CD14-positive monocyte (primary cell): ENCODE data around the gene PPIE. TPM values are rescaled to one million over a fixed set of nuclear protein-coding genes. Genes with fewer than 3 reads are reported as not detected.

ENCODE experiments used
- DNase-seq, 3 donors: peaks; one replicate each; pipeline ENCODE4 v3.0.0-alpha.2; 2011 to 2022
- H2AFZ ChIP-seq: 2 replicates; pipeline ENCODE4 v1.6.0; 2012; ENCODE audit warnings: mild to moderate bottlenecking, low read depth, low read length, inconsistent platforms; ENCODE audit not compliant: insufficient read depth, poor library complexity, severe bottlenecking
- H3K27ac ChIP-seq, 2 donors: 1 replicate in 1 of 2; 2 replicates in 1 of 2; pipeline ENCODE4 v1.5.1; 2012 to 2013; ENCODE audit warnings: low read length in 2 of 2, control low read depth in 1 of 2, inconsistent platforms in 1 of 2, low read depth in 1 of 2, mild to moderate bottlenecking in 1 of 2
- H3K27me3 ChIP-seq, 2 donors: one replicate each; pipeline versions ENCODE4 v1.6.0 to v1.6.1; 2011 to 2013; ENCODE audit warnings: low read length in 2 of 2; ENCODE audit not compliant: control insufficient read depth in 2 of 2, insufficient read depth in 2 of 2
- H3K36me3 ChIP-seq, 2 donors: replicated peaks in 1 of 2; 1 replicate in 1 of 2; 2 replicates in 1 of 2; pipeline versions ENCODE4 v1.5.1 to v1.6.1; 2012 to 2013; ENCODE audit warnings: low read length in 2 of 2, control low read depth in 1 of 2, inconsistent platforms in 1 of 2, mild to moderate bottlenecking in 1 of 2; ENCODE audit not compliant: insufficient read depth in 2 of 2, control insufficient read depth in 1 of 2
- H3K4me1 ChIP-seq, 2 donors: 1 replicate in 1 of 2; 2 replicates in 1 of 2; pipeline versions ENCODE4 v1.5.1 to v1.6.1; 2012 to 2013; ENCODE audit warnings: low read length in 2 of 2, control low read depth in 1 of 2, inconsistent platforms in 1 of 2, mild to moderate bottlenecking in 1 of 2, moderate library complexity in 1 of 2; ENCODE audit not compliant: insufficient read depth in 2 of 2, control insufficient read depth in 1 of 2
- H3K4me2 ChIP-seq: replicated peaks from 2 replicates; pipeline ENCODE3; 2012; ENCODE audit warnings: low read length, moderate library complexity, mild to moderate bottlenecking; ENCODE audit not compliant: poor library complexity, severe bottlenecking; ENCODE audit errors: extremely low read depth
- H3K4me3 ChIP-seq, 3 experiments: fragments of 200-600 bp in 1 of 3; sonication (generic) in 1 of 3; replicated peaks in 1 of 3; 1 replicate in 2 of 3; 2 replicates in 1 of 3; pipeline ENCODE4 v1.5.1; 2011 to 2013; ENCODE audit warnings: low read length in 3 of 3, mild to moderate bottlenecking in 3 of 3, control low read depth in 2 of 3, low read depth in 2 of 3, inconsistent platforms in 1 of 3, moderate library complexity in 1 of 3
- H3K79me2 ChIP-seq: 2 replicates; pipeline ENCODE4 v1.6.0; 2012; ENCODE audit warnings: mild to moderate bottlenecking, control low read depth, inconsistent platforms, low read length, moderate library complexity; ENCODE audit not compliant: insufficient read depth
- H3K9ac ChIP-seq: 2 replicates; pipeline ENCODE4 v1.6.0; 2017; ENCODE audit warnings: low read length, mild to moderate bottlenecking; ENCODE audit not compliant: insufficient read depth, poor library complexity, severe bottlenecking
- H3K9me3 ChIP-seq, 2 donors: replicated peaks in 1 of 2; 1 replicate in 1 of 2; 2 replicates in 1 of 2; pipeline versions ENCODE4 v1.5.1 to v1.6.1; 2012 to 2013; ENCODE audit warnings: low read length in 2 of 2, control low read depth in 1 of 2; ENCODE audit not compliant: control insufficient read depth in 1 of 2, insufficient read depth in 1 of 2
- H4K20me1 ChIP-seq: 2 replicates; pipeline ENCODE4 v1.6.0; 2012; ENCODE audit warnings: mild to moderate bottlenecking, low read length, control low read depth, moderate library complexity; ENCODE audit not compliant: insufficient read depth
- H3K27ac Mint-ChIP-seq, 7 donors: one replicate each; pipeline ENCODE4 v1.8.0; 2020; ENCODE audit warnings: mild to moderate bottlenecking in 7 of 7, mixed read lengths in 7 of 7, moderate library complexity in 6 of 7, inconsistent platforms in 2 of 7
- H3K27me3 Mint-ChIP-seq, 3 donors: one replicate each; pipeline ENCODE4 v1.8.0; 2021 to 2022; ENCODE audit warnings: low read depth in 3 of 3, mild to moderate bottlenecking in 3 of 3, mixed read lengths in 3 of 3, moderate library complexity in 3 of 3, inconsistent platforms in 1 of 3
- H3K36me3 Mint-ChIP-seq, 2 donors: one replicate each; pipeline ENCODE4 v1.8.0; 2020; ENCODE audit warnings: mixed read lengths in 2 of 2, inconsistent platforms in 1 of 2, mild to moderate bottlenecking in 1 of 2
- H3K4me1 Mint-ChIP-seq: one replicate; pipeline ENCODE4 v1.8.0; 2020; ENCODE audit warnings: mild to moderate bottlenecking, mixed read lengths
- H3K4me3 Mint-ChIP-seq, 2 donors: one replicate each; pipeline ENCODE4 v1.8.0; 2020; ENCODE audit warnings: mild to moderate bottlenecking in 2 of 2, mixed read lengths in 2 of 2, moderate library complexity in 1 of 2
- H3K9me3 Mint-ChIP-seq, 7 donors: one replicate each; pipeline ENCODE4 v1.8.0; 2020 to 2022; ENCODE audit warnings: mixed read lengths in 7 of 7, mild to moderate bottlenecking in 6 of 7, moderate library complexity in 6 of 7, inconsistent platforms in 2 of 7
- WGBS: methylation state at CpG from one replicate; pipeline ENCODE4 v1.1.5; 2013; ENCODE audit warnings: missing lambda C conversion rate; ENCODE audit not compliant: insufficient coverage; 5-methylcytosine and 5-hydroxymethylcytosine counted together
- intact Hi-C, 2 donors: fragments of 100-400 bp; cut with micrococcal nuclease; formaldehyde crosslinking; loops; one replicate each; pipeline versions ENCODE4 v1.15.0 to v1.15.1; 2023
- polyA plus RNA-seq, 3 donors: library from polyadenylated mRNA; depleted of rRNA in 1 of 3; unstranded in 2 of 3; stranded (reverse) in 1 of 3; fragments of 300-500 nt in 2 of 3; fragments of >200 nt in 1 of 3; fragmentation: Illumina TruSeq in 2 of 3; gene quantifications; 1 replicate in 2 of 3; 2 replicates in 1 of 3; pipeline ENCODE4 v1.2.3, GENCODE V29; 2012 to 2021
- TF ChIP-seq, protein P1 (sequence below): fragments of 200-600 bp; IDR thresholded peaks from one replicate; pipeline ENCODE4 v1.8.0; 2022; ENCODE audit warnings: antibody characterized with exemption, mild to moderate bottlenecking

PPIE gene
- polyA plus RNA-seq, 3 donors = 48.8 to 55.9 (median 48.9) TPM

DNA sequence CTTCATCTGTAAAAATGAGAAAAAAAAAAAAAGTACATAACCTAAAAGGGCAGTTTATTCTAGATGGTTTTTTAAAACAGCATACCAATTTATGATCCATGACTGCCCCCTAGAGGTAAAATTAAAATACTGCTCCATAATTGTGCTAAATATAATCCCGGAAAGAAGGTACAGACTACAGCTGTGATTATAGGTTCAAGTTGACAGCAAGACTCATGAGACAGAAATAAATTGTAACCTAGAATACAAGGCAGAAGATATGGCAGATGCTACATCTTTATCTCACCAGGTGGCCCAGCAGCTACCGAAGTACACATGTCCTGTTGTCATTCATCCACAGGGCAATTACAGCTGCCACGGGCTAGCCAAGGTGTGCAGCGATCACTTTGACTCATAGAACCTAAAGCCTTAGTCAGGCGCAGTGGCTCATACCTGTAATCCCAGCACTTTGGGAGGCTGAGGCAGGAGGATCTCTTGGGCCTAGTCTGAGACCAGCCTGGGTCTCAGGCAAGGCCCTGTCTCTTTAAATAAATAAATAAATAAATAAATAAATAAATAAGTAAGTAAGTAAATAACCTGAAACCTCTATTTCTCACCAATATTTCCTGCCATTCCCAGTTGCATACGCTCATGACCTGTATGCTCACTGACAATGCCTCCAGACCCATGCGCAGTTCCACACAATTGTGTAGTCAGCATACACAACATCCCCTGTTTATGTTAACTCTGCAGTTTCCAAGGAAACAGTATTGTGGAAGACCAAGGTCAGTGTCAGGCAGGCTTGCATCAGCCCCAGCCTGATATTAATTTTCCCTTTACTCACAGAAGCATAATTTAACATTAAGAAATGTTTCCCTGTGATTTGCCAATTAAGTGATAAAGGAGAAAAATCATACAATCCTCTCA, 18.3 kb upstream of the PPIE start:
- H2AFZ ChIP-seq = no peak overlapping the region

DNA sequence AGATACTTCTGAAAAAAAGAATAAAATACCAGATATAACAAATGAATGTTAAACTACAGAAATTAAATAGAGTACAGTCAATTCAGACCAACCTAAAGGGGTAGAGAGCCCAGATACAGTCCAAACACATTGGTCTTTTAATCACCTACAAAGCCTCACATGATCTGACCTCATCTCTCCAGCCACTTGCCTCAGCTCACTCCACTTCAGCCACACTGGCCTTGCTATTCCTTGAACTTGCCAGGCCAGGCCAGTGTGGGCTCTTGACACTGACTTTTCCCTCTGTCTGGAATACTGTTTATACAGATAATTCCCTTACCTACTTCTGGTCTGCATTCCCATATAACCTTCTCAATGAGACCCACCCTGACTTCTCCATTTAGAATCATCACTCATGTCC, 17.0 kb upstream of the PPIE start:
- H2AFZ ChIP-seq = no peak overlapping the region
- H3K9me3 ChIP-seq = no peaks in the 10 kb centered on the region
- no peaks in the 10 kb centered on the region for H3K36me3 ChIP-seq
- Mint-ChIP-seq H3K36me3 (no peaks in the 10 kb centered on the region), H3K27ac (no peak overlapping the region), H3K4me3 (peak overlapping the region in 1 of 2 donors; percentile 40), H3K9me3 (peaks cover 0 to 2% (median 0%) of the 10 kb centered on the region in 7 donors), H3K4me1 (no peaks in the 10 kb centered on the region), H3K27me3 (peaks cover 34 to 52% (median 45%) of the 10 kb centered on the region in 3 donors)
- no peaks in the 10 kb centered on the region for H4K20me1 ChIP-seq
- no peak overlapping the region for H3K27ac ChIP-seq
- peaks cover 22 to 58% of the 10 kb centered on the region in 2 donors for H3K27me3 ChIP-seq
- no peak overlapping the region for H3K4me3 ChIP-seq
- intact Hi-C loops = loop anchor here (2.0 to 5.0 kb wide), 2 partner anchors 64 to 111 kb away; no protein-coding TSS in a partner anchor
- TF ChIP-seq, protein P1, sequence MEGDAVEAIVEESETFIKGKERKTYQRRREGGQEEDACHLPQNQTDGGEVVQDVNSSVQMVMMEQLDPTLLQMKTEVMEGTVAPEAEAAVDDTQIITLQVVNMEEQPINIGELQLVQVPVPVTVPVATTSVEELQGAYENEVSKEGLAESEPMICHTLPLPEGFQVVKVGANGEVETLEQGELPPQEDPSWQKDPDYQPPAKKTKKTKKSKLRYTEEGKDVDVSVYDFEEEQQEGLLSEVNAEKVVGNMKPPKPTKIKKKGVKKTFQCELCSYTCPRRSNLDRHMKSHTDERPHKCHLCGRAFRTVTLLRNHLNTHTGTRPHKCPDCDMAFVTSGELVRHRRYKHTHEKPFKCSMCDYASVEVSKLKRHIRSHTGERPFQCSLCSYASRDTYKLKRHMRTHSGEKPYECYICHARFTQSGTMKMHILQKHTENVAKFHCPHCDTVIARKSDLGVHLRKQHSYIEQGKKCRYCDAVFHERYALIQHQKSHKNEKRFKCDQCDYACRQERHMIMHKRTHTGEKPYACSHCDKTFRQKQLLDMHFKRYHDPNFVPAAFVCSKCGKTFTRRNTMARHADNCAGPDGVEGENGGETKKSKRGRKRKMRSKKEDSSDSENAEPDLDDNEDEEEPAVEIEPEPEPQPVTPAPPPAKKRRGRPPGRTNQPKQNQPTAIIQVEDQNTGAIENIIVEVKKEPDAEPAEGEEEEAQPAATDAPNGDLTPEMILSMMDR = no peak
- DNase-seq = no peak
- no peak overlapping the region for H3K9ac ChIP-seq
- no peak overlapping the region for H3K4me2 ChIP-seq
- H3K4me1 ChIP-seq = no peaks in the 10 kb centered on the region
- no peaks in the 10 kb centered on the region for H3K79me2 ChIP-seq

More for the DNA sequence above, 18.3 kb upstream of the PPIE start:
- Histone ChIP-seq H3K4me3 (no peak overlapping the region), H3K27ac (no peak overlapping the region), H4K20me1 (no peaks in the 10 kb centered on the region), H3K79me2 (no peaks in the 10 kb centered on the region), H3K9me3 (no peaks in the 10 kb centered on the region), H3K4me1 (no peaks in the 10 kb centered on the region), H3K9ac (no peak overlapping the region), H3K27me3 (peaks cover 13 to 49% of the 10 kb centered on the region in 2 donors), H3K4me2 (no peak overlapping the region), H3K36me3 (no peaks in the 10 kb centered on the region)
- H3K36me3 Mint-ChIP-seq = no peaks in the 10 kb centered on the region
- intact Hi-C loops = loop anchor here (2.0 to 5.0 kb wide), 2 partner anchors 63 to 110 kb away; no protein-coding TSS in a partner anchor
- H3K4me3 Mint-ChIP-seq = no peak overlapping the region
- TF ChIP-seq, protein P1 = peak; percentile 81
- H3K4me1 Mint-ChIP-seq = peaks cover under 1% of the 10 kb centered on the region
- peak; percentile 27 to 53 (median 43) for DNase-seq
- H3K27me3 Mint-ChIP-seq = peaks cover 23 to 42% (median 37%) of the 10 kb centered on the region in 3 donors
- 42% methylated on average over 4 of the region's 7 CpGs for WGBS
- H3K27ac Mint-ChIP-seq = no peak overlapping the region
- peaks cover 0 to 2% (median 0%) of the 10 kb centered on the region in 7 donors for H3K9me3 Mint-ChIP-seq
